Measurements from ENCODE around the gene FANK1. TPM values are rescaled to one million over a fixed set of nuclear protein-coding genes. Genes with fewer than 3 reads are reported as not detected.
"Not testable (repeated sequence)": the region's sequence is repeated elsewhere in the genome, so short reads cannot be mapped to it uniquely, and the experiment has no call there.

The FANK1 gene
- total RNA-seq, 2 donors from 2014 or later = 1.0 to 7.3 TPM

- 35 to 43% methylated on average over 10 of the region's 10 CpGs for WGBS, 2 donors
- Histone ChIP-seq H3K4me1 (peaks cover 47% of the 10 kb centered on the region), H3K9me3 (no peaks in the 10 kb centered on the region), H3K27me3 (no peaks in the 10 kb centered on the region), H3K4me3 (no peak overlapping the region), H3K36me3 (replicated peaks in 1 of 2; ENCODE audit: insufficient read depth in 1 of 2, low read depth in 2 of 2) (no peaks in the 10 kb centered on the region), H3K27ac (peak overlapping the region; percentile 35 to 77 (median 75))
- DNase-seq (peak in 2 of 4 donors; percentile 60 to 70), ATAC-seq (peak; percentile 46)
- intact Hi-C loops (cut with DNase I) = no loop called here
- no peak for TF ChIP-seq CTCF (IDR thresholded peaks at IDR 0.05)
- no peak for TF ChIP-seq POLR2A (IDR thresholded peaks at IDR 0.05)
Observed at GRCh38 chr10:125911145-125911544, 14.8 kb downstream of the FANK1 start.

GRCh38 chr10:125911990-125912389, 15.6 kb downstream of the FANK1 start:
- DNase-seq = peak; percentile 78 to 92 (median 86)
- intact Hi-C loops (cut with DNase I) = no loop called here
- WGBS, 2 donors = 10 to 14% methylated on average over 4 of the region's 4 CpGs

GRCh38 chr10:125913277-125913676, 16.9 kb downstream of the FANK1 start:
- H3K27me3 ChIP-seq; H3K36me3 ChIP-seq (replicated peaks in 1 of 2; ENCODE audit: insufficient read depth in 1 of 2, low read depth in 2 of 2); H3K9me3 ChIP-seq; intact Hi-C loops (cut with DNase I); H3K4me3 ChIP-seq: not testable (repeated sequence)
- DNase-seq = peak; percentile 45 to 73 (median 60)
- ATAC-seq = peak; percentile 51
- WGBS, 2 donors = 12 to 26% methylated on average over 6 of the region's 6 CpGs
- Histone ChIP-seq H3K27ac (peak overlapping the region; percentile 50 to 77 (median 75)), H3K4me1 (peaks cover 46% of the 10 kb centered on the region)

More at GRCh38 chr10:125911990-125912389, 15.6 kb downstream of the FANK1 start:
- H3K4me1 ChIP-seq = peaks cover 46% of the 10 kb centered on the region
- no peaks in the 10 kb centered on the region for H3K9me3 ChIP-seq
- peak; percentile 92 for ATAC-seq
- H3K27ac ChIP-seq = peak overlapping the region; percentile 35 to 77 (median 75)
- no peaks in the 10 kb centered on the region for H3K36me3 ChIP-seq (replicated peaks in 1 of 2; ENCODE audit: insufficient read depth in 1 of 2, low read depth in 2 of 2)
- no peak overlapping the region for H3K4me3 ChIP-seq
- H3K27me3 ChIP-seq = no peaks in the 10 kb centered on the region
- TF ChIP-seq CTCF (IDR thresholded peaks at IDR 0.05) = no peak
- no peak for TF ChIP-seq POLR2A (IDR thresholded peaks at IDR 0.05)

GRCh38 chr10:125916977-125917376, 20.6 kb downstream of the FANK1 start:
- intact Hi-C loops (cut with DNase I) = no loop called here
- TF ChIP-seq POLR2A (IDR thresholded peaks at IDR 0.05) = no peak
- TF ChIP-seq CTCF (IDR thresholded peaks at IDR 0.05) = no peak
- Histone ChIP-seq H3K9me3 (no peaks in the 10 kb centered on the region), H3K27ac (no peak overlapping the region), H3K4me1 (peaks cover 36% of the 10 kb centered on the region), H3K4me3 (no peak overlapping the region), H3K27me3 (no peaks in the 10 kb centered on the region), H3K36me3 (replicated peaks in 1 of 2; ENCODE audit: insufficient read depth in 1 of 2, low read depth in 2 of 2) (no peaks in the 10 kb centered on the region)
- 81 to 87% methylated on average over 3 of the region's 3 CpGs for WGBS, 2 donors
- no peak for DNase-seq
- ATAC-seq = no peak

- peaks cover 28% of the 10 kb centered on the region for H3K4me1 ChIP-seq
- H3K4me3 ChIP-seq; ATAC-seq; DNase-seq; H3K27me3 ChIP-seq; intact Hi-C loops (cut with DNase I); H3K27ac ChIP-seq; H3K36me3 ChIP-seq (replicated peaks in 1 of 2; ENCODE audit: insufficient read depth in 1 of 2, low read depth in 2 of 2); H3K9me3 ChIP-seq: not testable (repeated sequence)
- 80 to 87% methylated on average over 8 of the region's 8 CpGs for WGBS, 2 donors
Observed at GRCh38 chr10:125917704-125918361, 21.5 kb downstream of the FANK1 start.

GRCh38 chr10:125921643-125922306, 25.4 kb downstream of the FANK1 start:
- H3K4me1 ChIP-seq = not testable (repeated sequence)

More at GRCh38 chr10:125921643-125922306, 25.4 kb downstream of the FANK1 start:
- H3K36me3 ChIP-seq (replicated peaks in 1 of 2; ENCODE audit: insufficient read depth in 1 of 2, low read depth in 2 of 2); DNase-seq; H3K27me3 ChIP-seq; ATAC-seq; H3K27ac ChIP-seq; H3K4me3 ChIP-seq; H3K9me3 ChIP-seq; intact Hi-C loops (cut with DNase I): not testable (repeated sequence)
- WGBS, 2 donors = 90 to 92% methylated on average over 2 of the region's 2 CpGs
